ENCODE results near the gene CYBRD1.

Gene CYBRD1

GRCh38 chr2:171553858-171554257, 31.6 kb downstream of the CYBRD1 start:
- DNase-seq (ENCODE audit: insufficient read length, low spot score) (peak; percentile 35), FAIRE-seq (peak; percentile 100)
- TF ChIP-seq POLR2A (IDR thresholded peaks at IDR 0.05; ENCODE audit: low read depth, low read length), result peak; percentile 25; the same call in 1 of the 2 replicates

- FAIRE-seq (peak; percentile 41), DNase-seq (ENCODE audit: insufficient read length, low spot score) (no peak)
- TF ChIP-seq POLR2A (IDR thresholded peaks at IDR 0.05; ENCODE audit: low read depth, low read length), result no peak
Observed at GRCh38 chr2:171554991-171555615, 32.8 kb downstream of the CYBRD1 start.

GRCh38 chr2:171557363-171557762, 35.1 kb downstream of the CYBRD1 start:
- DNase-seq (ENCODE audit: insufficient read length, low spot score) (no peak), FAIRE-seq (no peak)
- TF ChIP-seq POLR2A (IDR thresholded peaks at IDR 0.05; ENCODE audit: low read depth, low read length), result no peak

- no peak for FAIRE-seq
- no peak for DNase-seq (ENCODE audit: insufficient read length, low spot score)
Observed at GRCh38 chr2:171563301-171563700, 41.0 kb downstream of the CYBRD1 start.

GRCh38 chr2:171564463-171564862, 42.2 kb downstream of the CYBRD1 start:
- no peak for FAIRE-seq
- TF ChIP-seq POLR2A (IDR thresholded peaks at IDR 0.05; ENCODE audit: low read depth, low read length), result no peak
- DNase-seq (ENCODE audit: insufficient read length, low spot score), result no peak

More at GRCh38 chr2:171563301-171563700, 41.0 kb downstream of the CYBRD1 start:
- no peak for TF ChIP-seq POLR2A (IDR thresholded peaks at IDR 0.05; ENCODE audit: low read depth, low read length)

GRCh38 chr2:171566057-171566456, 43.8 kb downstream of the CYBRD1 start:
- no peak for TF ChIP-seq POLR2A (IDR thresholded peaks at IDR 0.05; ENCODE audit: low read depth, low read length)
- FAIRE-seq, result no peak
- DNase-seq (ENCODE audit: insufficient read length, low spot score), result no peak

- no peak for FAIRE-seq
- TF ChIP-seq POLR2A (IDR thresholded peaks at IDR 0.05; ENCODE audit: low read depth, low read length), result no peak
- DNase-seq (ENCODE audit: insufficient read length, low spot score), result no peak
Observed at GRCh38 chr2:171566753-171567152, 44.5 kb downstream of the CYBRD1 start.

- FAIRE-seq, result no peak
- no peak for TF ChIP-seq POLR2A (IDR thresholded peaks at IDR 0.05; ENCODE audit: low read depth, low read length)
- no peak for DNase-seq (ENCODE audit: insufficient read length, low spot score)
Observed at GRCh38 chr2:171568089-171568488, 45.8 kb downstream of the CYBRD1 start.

GRCh38 chr2:171571721-171572120, 49.4 kb downstream of the CYBRD1 start:
- no peak for FAIRE-seq

GRCh38 chr2:171574149-171574795, 52.0 kb downstream of the CYBRD1 start:
- FAIRE-seq (peak; percentile 82), DNase-seq (ENCODE audit: insufficient read length, low spot score) (peak; percentile 67)
- TF ChIP-seq POLR2A (IDR thresholded peaks at IDR 0.05; ENCODE audit: low read depth, low read length), result no peak

More at GRCh38 chr2:171571721-171572120, 49.4 kb downstream of the CYBRD1 start:
- no peak for TF ChIP-seq POLR2A (IDR thresholded peaks at IDR 0.05; ENCODE audit: low read depth, low read length)
- DNase-seq (ENCODE audit: insufficient read length, low spot score), result no peak

- FAIRE-seq (no peak), DNase-seq (ENCODE audit: insufficient read length, low spot score) (no peak)
- no peak for TF ChIP-seq POLR2A (IDR thresholded peaks at IDR 0.05; ENCODE audit: low read depth, low read length)
Observed at GRCh38 chr2:171575606-171576005, 53.3 kb downstream of the CYBRD1 start.

- no peak for FAIRE-seq
- no peak for TF ChIP-seq POLR2A (IDR thresholded peaks at IDR 0.05; ENCODE audit: low read depth, low read length)
- no peak for DNase-seq (ENCODE audit: insufficient read length, low spot score)
Observed at GRCh38 chr2:171578127-171578803, 56.0 kb downstream of the CYBRD1 start.

GRCh38 chr2:171579481-171579880, 57.2 kb downstream of the CYBRD1 start:
- FAIRE-seq, result peak; percentile 41

GRCh38 chr2:171583566-171583965, 61.3 kb downstream of the CYBRD1 start:
- no peak for TF ChIP-seq POLR2A (IDR thresholded peaks at IDR 0.05; ENCODE audit: low read depth, low read length)
- FAIRE-seq (no peak), DNase-seq (ENCODE audit: insufficient read length, low spot score) (no peak)

More at GRCh38 chr2:171579481-171579880, 57.2 kb downstream of the CYBRD1 start:
- no peak for TF ChIP-seq POLR2A (IDR thresholded peaks at IDR 0.05; ENCODE audit: low read depth, low read length)
- peak; percentile 8 for DNase-seq (ENCODE audit: insufficient read length, low spot score)

All from H54 (cell line).